GM23248 (cell line): ENCODE results near the gene NKAIN4. TPM values are rescaled to one million over a fixed set of nuclear protein-coding genes. Genes with fewer than 3 reads are reported as not detected.

Source experiments
- DNase-seq: peaks from one replicate; pipeline ENCODE4 v3.0.0-alpha.2; 2015
- H2AFZ ChIP-seq: fragments of 200-600 bp; sonication (generic); 2 replicates; pipeline ENCODE4 v1.6.1; 2016; ENCODE audit warnings: antibody characterized with exemption
- H3F3A ChIP-seq: fragments of 200-600 bp; sonication (generic); 2 replicates; pipeline ENCODE4 v1.6.1; 2016; ENCODE audit warnings: mild to moderate bottlenecking, antibody characterized with exemption, mixed run types; ENCODE audit not compliant: insufficient read depth
- H3K27ac ChIP-seq: fragments of 200-600 bp; sonication (generic); 2 replicates; pipeline ENCODE4 v1.5.1; 2016; ENCODE audit warnings: mild to moderate bottlenecking
- H3K27me3 ChIP-seq: fragments of 200-600 bp; sonication (generic); replicated peaks from 2 replicates; pipeline ENCODE4 v1.6.1; 2016; ENCODE audit warnings: mild to moderate bottlenecking; ENCODE audit not compliant: insufficient read depth
- H3K36me3 ChIP-seq: fragments of 200-600 bp; sonication (generic); 2 replicates; pipeline ENCODE4 v1.6.1; 2016; ENCODE audit warnings: low read depth, mild to moderate bottlenecking
- H3K4me1 ChIP-seq: fragments of 200-600 bp; sonication (generic); 2 replicates; pipeline ENCODE4 v1.6.1; 2016; ENCODE audit warnings: mild to moderate bottlenecking; ENCODE audit not compliant: insufficient read depth
- H3K4me2 ChIP-seq: fragments of 200-600 bp; sonication (generic); one replicate; pipeline ENCODE4 v1.6.1; 2016; ENCODE audit warnings: mild to moderate bottlenecking; ENCODE audit not compliant: unreplicated experiment
- H3K4me3 ChIP-seq: fragments of 200-600 bp; sonication (generic); 2 replicates; pipeline ENCODE4 v1.5.1; 2016; ENCODE audit warnings: mild to moderate bottlenecking
- H3K79me2 ChIP-seq: fragments of 200-600 bp; sonication (generic); 2 replicates; pipeline ENCODE4 v1.6.1; 2016; ENCODE audit warnings: mild to moderate bottlenecking; ENCODE audit not compliant: insufficient read depth
- H3K9ac ChIP-seq: fragments of 200-600 bp; sonication (generic); 2 replicates; pipeline ENCODE4 v1.6.1; 2016; ENCODE audit warnings: mild to moderate bottlenecking
- H3K9me2 ChIP-seq: fragments of 200-600 bp; sonication (generic); 2 replicates; pipeline ENCODE4 v1.6.1; 2016; ENCODE audit warnings: mixed run types, mild to moderate bottlenecking, moderate library complexity; ENCODE audit not compliant: insufficient read depth
- H3K9me3 ChIP-seq: fragments of 200-600 bp; sonication (generic); one replicate; pipeline ENCODE4 v1.6.1; 2017; ENCODE audit warnings: low read depth
- H4K20me1 ChIP-seq: fragments of 200-600 bp; sonication (generic); 2 replicates; pipeline ENCODE4 v1.6.0; 2016; ENCODE audit not compliant: insufficient read depth
- EZH2 ChIP-seq: fragments of 200-600 bp; sonication (generic); IDR thresholded peaks from 2 replicates; pipeline ENCODE4 v1.6.1; 2018; ENCODE audit warnings: antibody characterized with exemption, mild to moderate bottlenecking; ENCODE audit not compliant: insufficient read depth, poor library complexity, severe bottlenecking
- EZH2phosphoT487 ChIP-seq: fragments of 200-600 bp; sonication (generic); IDR thresholded peaks from 2 replicates; pipeline ENCODE4 v1.6.1; 2018; ENCODE audit warnings: antibody characterized with exemption, moderate library complexity, mild to moderate bottlenecking, low read depth; ENCODE audit not compliant: insufficient read depth
- WGBS, 2 experiments: methylation state at CpG; one replicate each; pipeline ENCODE4 v1.1.6; 2015 to 2017; ENCODE audit warnings: low lambda C conversion rate in 2 of 2, low coverage in 1 of 2; ENCODE audit errors: missing lambda C conversion rate in 2 of 2; 5-methylcytosine and 5-hydroxymethylcytosine counted together
- in situ Hi-C: fragments of 300-500 bp; cut with MboI; formaldehyde crosslinking; loops from 2 replicates; pipeline ENCODE4 v1.15.0; 2020
- polyA plus RNA-seq: library from polyadenylated mRNA; unstranded; fragments of >200 nt; fragmentation: Nextera tagmentation; extraction: Ambion mirVana; gene quantifications from 2 replicates; pipeline ENCODE4 v1.2.1, GENCODE V29; 2016
- total RNA-seq: library from RNA; depleted of rRNA; stranded (reverse); fragments of >200 nt; shearing (Covaris generic); gene quantifications from 2 replicates; pipeline ENCODE4 v1.2.3, GENCODE V29; 2014

NKAIN4 gene
- total and polyA plus RNA-seq, 2 experiments from 2014 or later = not detected

DNA sequence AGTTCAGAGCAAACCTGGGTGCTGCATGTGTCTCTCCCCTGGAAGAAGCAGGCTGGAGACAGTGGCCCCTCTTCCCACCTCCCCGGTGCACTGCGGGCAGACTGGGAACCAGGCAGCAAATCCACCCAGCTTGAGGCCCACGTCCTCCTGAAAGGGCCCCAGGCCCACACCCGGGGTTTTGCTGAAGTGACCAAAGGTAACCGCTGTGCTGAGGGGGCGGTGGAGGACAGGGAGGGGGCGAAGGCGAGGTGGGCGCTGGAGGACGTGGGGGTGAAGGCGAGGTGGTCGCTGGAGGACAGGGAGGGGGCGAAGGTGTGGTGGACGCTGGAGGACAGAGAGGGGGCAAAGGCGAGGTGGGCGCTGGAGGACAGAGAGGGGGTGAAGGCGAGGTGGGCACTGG lies 20.3 kb downstream of the NKAIN4 start:
- no peaks in the 10 kb centered on the region for H3K9me3 ChIP-seq
- H4K20me1 ChIP-seq = no peaks in the 10 kb centered on the region
- H3K4me1 ChIP-seq = peaks cover 18% of the 10 kb centered on the region
- H3K9me2 ChIP-seq = no peaks in the 10 kb centered on the region
- no peak overlapping the region for H3K4me2 ChIP-seq
- no peak overlapping the region for H2AFZ ChIP-seq
- H3K4me3 ChIP-seq = no peak overlapping the region
- H3K27me3 ChIP-seq = no peaks in the 10 kb centered on the region
- no peak overlapping the region for H3K9ac ChIP-seq
- TF ChIP-seq EZH2 (no peak), EZH2phosphoT487 (no peak)
- in situ Hi-C loops = no loop called here
- H3K36me3 ChIP-seq = no peaks in the 10 kb centered on the region
- 88 to 98% methylated on average over 6 to 17 of the region's 17 CpGs for WGBS, 2 experiments
- DNase-seq = no peak
- H3K79me2 ChIP-seq = no peaks in the 10 kb centered on the region
- peaks cover 17% of the 10 kb centered on the region for H3F3A ChIP-seq
- H3K27ac ChIP-seq = no peak overlapping the region

DNA sequence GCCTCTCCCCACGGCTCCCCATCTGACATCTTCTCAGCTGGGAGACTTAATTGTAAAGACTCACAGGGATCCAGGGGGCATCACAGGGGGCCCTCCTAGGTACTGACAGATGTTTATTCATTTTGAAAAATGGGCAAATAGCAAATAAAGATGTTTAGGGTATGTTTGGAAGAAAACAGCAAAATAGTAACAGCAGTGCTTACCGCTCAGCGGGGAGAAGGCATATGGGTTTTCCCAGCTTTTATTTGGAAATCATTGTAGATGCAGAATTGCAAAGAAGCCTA lies 21.3 kb downstream of the NKAIN4 start:
- Histone ChIP-seq H2AFZ (no peak overlapping the region), H3K79me2 (no peaks in the 10 kb centered on the region), H3K9me2 (no peaks in the 10 kb centered on the region), H3K27me3 (no peaks in the 10 kb centered on the region), H3K36me3 (no peaks in the 10 kb centered on the region), H3K4me3 (no peak overlapping the region), H4K20me1 (no peaks in the 10 kb centered on the region), H3K9ac (peak overlapping the region; percentile 39), H3K4me2 (peak overlapping the region; percentile 33), H3K4me1 (peaks cover 18% of the 10 kb centered on the region), H3K9me3 (no peaks in the 10 kb centered on the region), H3F3A (peaks cover 17% of the 10 kb centered on the region), H3K27ac (peak overlapping the region; percentile 47; the same call in 1 of the 2 replicates)
- in situ Hi-C loops = no loop called here
- DNase-seq = no peak
- TF ChIP-seq EZH2 = no peak
- TF ChIP-seq EZH2phosphoT487 = no peak
- WGBS, 2 experiments = 77 to 86% methylated on average over 3 of the region's 3 CpGs

DNA sequence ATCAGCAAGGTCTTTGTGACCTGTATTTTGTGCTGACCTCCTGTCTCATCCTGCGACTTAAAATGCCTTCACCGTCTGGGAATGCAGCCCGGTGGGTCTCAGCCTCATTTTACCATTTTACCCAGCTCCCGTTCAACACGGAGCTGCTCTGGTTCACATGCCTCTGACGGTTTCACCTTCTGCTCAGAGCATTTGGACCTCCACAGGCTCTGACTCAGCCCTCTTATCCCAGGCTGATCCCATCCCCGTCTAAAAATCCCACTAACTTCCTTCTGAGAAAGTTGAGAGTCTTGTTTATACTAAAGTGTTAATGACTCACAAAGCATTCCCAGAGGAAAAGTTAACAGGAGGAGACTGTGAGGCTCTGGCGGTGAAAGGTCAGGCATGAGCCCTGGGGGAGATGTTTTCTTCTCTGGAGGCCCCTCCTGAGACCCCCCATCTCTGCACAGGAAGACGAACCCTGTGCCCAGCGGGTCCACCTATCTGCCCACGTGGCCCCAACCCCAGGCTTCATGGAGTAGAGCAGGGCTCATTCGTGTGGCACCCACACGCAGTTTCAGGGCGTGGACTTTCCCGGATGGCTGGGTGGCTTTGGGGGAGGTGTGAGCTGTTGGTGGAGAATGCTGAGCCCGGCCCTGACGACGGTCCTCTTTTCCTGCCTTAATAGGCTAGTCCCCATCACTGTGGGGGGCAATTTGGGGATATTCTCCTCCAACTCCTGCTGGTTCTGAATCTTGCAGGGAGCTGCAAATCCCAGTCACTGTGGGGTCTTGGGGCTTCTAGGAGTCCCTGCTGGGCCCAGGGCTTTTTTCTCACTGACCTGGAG lies 21.8 kb downstream of the NKAIN4 start:
- H3F3A ChIP-seq = peaks cover 17% of the 10 kb centered on the region
- H3K4me3 ChIP-seq = no peak overlapping the region
- peak overlapping the region; percentile 41; the same call in 1 of the 2 replicates for H2AFZ ChIP-seq
- no peaks in the 10 kb centered on the region for H4K20me1 ChIP-seq
- peak overlapping the region; percentile 33 for H3K4me2 ChIP-seq
- in situ Hi-C loops = no loop called here
- peak overlapping the region; percentile 39 for H3K9ac ChIP-seq
- H3K36me3 ChIP-seq = no peaks in the 10 kb centered on the region
- H3K4me1 ChIP-seq = peaks cover 18% of the 10 kb centered on the region
- H3K9me2 ChIP-seq = no peaks in the 10 kb centered on the region
- 42 to 44% methylated on average over 18 of the region's 18 CpGs for WGBS, 2 experiments
- no peaks in the 10 kb centered on the region for H3K79me2 ChIP-seq
- no peaks in the 10 kb centered on the region for H3K27me3 ChIP-seq
- DNase-seq = peak; percentile 86
- TF ChIP-seq EZH2 = no peak
- TF ChIP-seq EZH2phosphoT487 = no peak
- peak overlapping the region; percentile 47 for H3K27ac ChIP-seq
- no peaks in the 10 kb centered on the region for H3K9me3 ChIP-seq

DNA sequence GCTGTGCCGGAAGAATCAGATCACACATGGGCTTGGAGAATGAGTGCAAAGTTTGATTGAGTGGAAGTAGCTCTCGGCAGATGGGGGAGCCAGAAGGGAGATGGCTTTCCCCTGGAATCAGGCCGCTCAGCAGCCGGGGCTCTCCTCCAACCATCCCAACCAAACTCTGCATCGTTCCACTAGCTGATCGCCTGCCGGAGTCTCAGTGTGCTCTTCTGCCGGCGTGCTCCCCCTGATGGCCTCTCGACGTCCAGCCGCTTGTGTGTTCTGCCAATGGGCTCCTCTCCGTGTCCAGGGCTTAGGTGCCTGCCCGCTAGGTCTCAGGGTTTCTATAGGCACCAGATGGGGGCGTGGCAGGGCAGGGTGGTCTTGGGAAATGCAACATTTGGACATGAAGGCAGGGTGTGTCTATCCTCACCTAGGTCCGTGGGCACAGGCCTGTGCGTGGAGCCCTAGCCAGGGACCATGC lies 23.4 kb downstream of the NKAIN4 start:
- peak overlapping the region; percentile 53 for H2AFZ ChIP-seq
- H3K4me2 ChIP-seq = no peak overlapping the region
- no peaks in the 10 kb centered on the region for H4K20me1 ChIP-seq
- H3K27ac ChIP-seq = no peak overlapping the region
- no peaks in the 10 kb centered on the region for H3K9me3 ChIP-seq
- no peaks in the 10 kb centered on the region for H3K79me2 ChIP-seq
- H3K36me3 ChIP-seq = no peaks in the 10 kb centered on the region
- peak; percentile 87 for DNase-seq
- no peaks in the 10 kb centered on the region for H3K27me3 ChIP-seq
- 16 to 19% methylated on average over 17 of the region's 17 CpGs for WGBS, 2 experiments
- H3F3A ChIP-seq = peaks cover 17% of the 10 kb centered on the region
- no peak overlapping the region for H3K4me3 ChIP-seq
- H3K4me1 ChIP-seq = peaks cover 18% of the 10 kb centered on the region
- in situ Hi-C loops = no loop called here
- H3K9me2 ChIP-seq = no peaks in the 10 kb centered on the region
- TF ChIP-seq EZH2 = no peak
- TF ChIP-seq EZH2phosphoT487 = no peak
- no peak overlapping the region for H3K9ac ChIP-seq
